Dendritic cell treated with granulocyte-macrophage colony-stimulating factor and Interleukin-4, amounts not matched to agents 40 ng/mL and 50 ng/mL, for 4 days (primary cell): ENCODE results near the gene AUNIP.

Experiments used
- H3K27ac Mint-ChIP-seq: one replicate; pipeline ENCODE4 v1.8.0; 2022; ENCODE audit warnings: mild to moderate bottlenecking, mixed read lengths
- H3K27me3 Mint-ChIP-seq: one replicate; pipeline ENCODE4 v1.8.0; 2022; ENCODE audit warnings: mild to moderate bottlenecking, mixed read lengths
- H3K36me3 Mint-ChIP-seq: one replicate; pipeline ENCODE4 v1.8.0; 2022; ENCODE audit warnings: low read depth, mixed read lengths
- H3K4me1 Mint-ChIP-seq: one replicate; pipeline ENCODE4 v1.8.0; 2022; ENCODE audit warnings: low read depth, mixed read lengths
- H3K4me3 Mint-ChIP-seq: one replicate; pipeline ENCODE4 v1.8.0; 2022; ENCODE audit warnings: mild to moderate bottlenecking, moderate library complexity, mixed read lengths
- H3K9me3 Mint-ChIP-seq: one replicate; pipeline ENCODE4 v1.8.0; 2022; ENCODE audit warnings: mixed read lengths
- intact Hi-C: fragments of 100-400 bp; cut with micrococcal nuclease; formaldehyde crosslinking; loops from one replicate; pipeline ENCODE4 v1.15.0; 2022

The AUNIP gene

GRCh38 chr1:25866288-25866687 lies 7.0 kb upstream of the AUNIP start:
- Mint-ChIP-seq H3K27me3 (no peaks in the 10 kb centered on the region), H3K27ac (peak overlapping the region; percentile 10), H3K4me3 (no peak overlapping the region), H3K9me3 (no peaks in the 10 kb centered on the region), H3K36me3 (peaks cover 26% of the 10 kb centered on the region), H3K4me1 (peaks cover 36% of the 10 kb centered on the region)
- intact Hi-C loops: no loop called here

GRCh38 chr1:25864434-25864833 lies 5.2 kb upstream of the AUNIP start:
- Mint-ChIP-seq H3K9me3 (no peaks in the 10 kb centered on the region), H3K4me1 (peaks cover 33% of the 10 kb centered on the region), H3K27me3 (no peaks in the 10 kb centered on the region), H3K36me3 (peaks cover 24% of the 10 kb centered on the region), H3K27ac (peak overlapping the region; percentile 3), H3K4me3 (no peak overlapping the region)
- intact Hi-C loops: loop anchor here (5.0 kb wide), 1 partner anchor 432 kb away; the partner anchor contains the start of gene MACO1

GRCh38 chr1:25863486-25864262 lies 4.4 kb upstream of the AUNIP start:
- intact Hi-C loops: loop anchor here (5.0 kb wide), 1 partner anchor 431 kb away; the partner anchor contains the start of gene MACO1
- no peak overlapping the region for H3K4me3 Mint-ChIP-seq
- H3K4me1 Mint-ChIP-seq: peaks cover 40% of the 10 kb centered on the region

GRCh38 chr1:25862785-25863485 lies 3.7 kb upstream of the AUNIP start:
- Mint-ChIP-seq H3K36me3 (peaks cover 24% of the 10 kb centered on the region), H3K4me3 (no peak overlapping the region), H3K9me3 (no peaks in the 10 kb centered on the region), H3K27me3 (no peaks in the 10 kb centered on the region), H3K4me1 (peaks cover 44% of the 10 kb centered on the region), H3K27ac (peak overlapping the region; percentile 98)
- intact Hi-C loops: loop anchor here (5.0 kb wide), 1 partner anchor 431 kb away; the partner anchor contains the start of gene MACO1

More at GRCh38 chr1:25863486-25864262, 4.4 kb upstream of the AUNIP start:
- H3K27me3 Mint-ChIP-seq: no peaks in the 10 kb centered on the region
- peak overlapping the region; percentile 3 for H3K27ac Mint-ChIP-seq
- H3K9me3 Mint-ChIP-seq: no peaks in the 10 kb centered on the region
- peaks cover 24% of the 10 kb centered on the region for H3K36me3 Mint-ChIP-seq

- Mint-ChIP-seq H3K4me1 (peaks cover 41% of the 10 kb centered on the region), H3K4me3 (peak overlapping the region; percentile 73), H3K9me3 (no peaks in the 10 kb centered on the region), H3K27me3 (no peaks in the 10 kb centered on the region), H3K27ac (peak overlapping the region; percentile 98), H3K36me3 (peaks cover 24% of the 10 kb centered on the region)
- intact Hi-C loops: loop anchor here (5.0 kb wide), 1 partner anchor 429 kb away; the partner anchor contains the start of gene MACO1
These were observed 2.3 kb upstream of the AUNIP start for GRCh38 chr1:25861316-25862286.

GRCh38 chr1:25858494-25858893 lies 763 bp downstream of the AUNIP start:
- Mint-ChIP-seq H3K4me3 (peak overlapping the region; percentile 94), H3K27ac (peak overlapping the region; percentile 98), H3K4me1 (peaks cover 41% of the 10 kb centered on the region), H3K27me3 (no peaks in the 10 kb centered on the region), H3K36me3 (peaks cover 22% of the 10 kb centered on the region), H3K9me3 (no peaks in the 10 kb centered on the region)
- intact Hi-C loops: no loop called here

GRCh38 chr1:25856856-25857255 lies 2.4 kb downstream of the AUNIP start:
- Mint-ChIP-seq H3K27ac (no peak overlapping the region), H3K27me3 (no peaks in the 10 kb centered on the region), H3K9me3 (no peaks in the 10 kb centered on the region), H3K36me3 (peaks cover 10% of the 10 kb centered on the region), H3K4me3 (no peak overlapping the region), H3K4me1 (peaks cover 24% of the 10 kb centered on the region)
- intact Hi-C loops: no loop called here

GRCh38 chr1:25854554-25854953 lies 4.7 kb downstream of the AUNIP start:
- H3K27ac Mint-ChIP-seq: no peak overlapping the region
- H3K9me3 Mint-ChIP-seq: no peaks in the 10 kb centered on the region
- H3K4me1 Mint-ChIP-seq: peaks cover 12% of the 10 kb centered on the region
- H3K4me3 Mint-ChIP-seq: no peak overlapping the region
- intact Hi-C loops: no loop called here
- H3K36me3 Mint-ChIP-seq: peaks cover 8% of the 10 kb centered on the region
- H3K27me3 Mint-ChIP-seq: no peaks in the 10 kb centered on the region

GRCh38 chr1:25848531-25848930 lies 10.7 kb downstream of the AUNIP start:
- intact Hi-C loops: no loop called here

GRCh38 chr1:25847929-25848328 lies 11.3 kb downstream of the AUNIP start:
- H3K36me3 Mint-ChIP-seq: no peaks in the 10 kb centered on the region
- intact Hi-C loops: no loop called here
- H3K27me3 Mint-ChIP-seq: no peaks in the 10 kb centered on the region
- H3K4me3 Mint-ChIP-seq: no peak overlapping the region
- H3K27ac Mint-ChIP-seq: no peak overlapping the region
- peaks cover 23% of the 10 kb centered on the region for H3K4me1 Mint-ChIP-seq
- H3K9me3 Mint-ChIP-seq: no peaks in the 10 kb centered on the region

More at GRCh38 chr1:25848531-25848930, 10.7 kb downstream of the AUNIP start:
- Mint-ChIP-seq H3K27ac (no peak overlapping the region), H3K9me3 (no peaks in the 10 kb centered on the region), H3K36me3 (no peaks in the 10 kb centered on the region), H3K4me1 (peaks cover 23% of the 10 kb centered on the region), H3K27me3 (no peaks in the 10 kb centered on the region), H3K4me3 (no peak overlapping the region)

- Mint-ChIP-seq H3K27me3 (no peaks in the 10 kb centered on the region), H3K27ac (no peak overlapping the region), H3K9me3 (no peaks in the 10 kb centered on the region), H3K36me3 (no peaks in the 10 kb centered on the region), H3K4me1 (peaks cover 23% of the 10 kb centered on the region), H3K4me3 (no peak overlapping the region)
- intact Hi-C loops: no loop called here
These were observed 13.6 kb downstream of the AUNIP start for GRCh38 chr1:25845664-25846063.

GRCh38 chr1:25844536-25845337 lies 14.5 kb downstream of the AUNIP start:
- no peak overlapping the region for H3K27ac Mint-ChIP-seq
- intact Hi-C loops: no loop called here
- H3K4me3 Mint-ChIP-seq: no peak overlapping the region

GRCh38 chr1:25843483-25843882 lies 15.8 kb downstream of the AUNIP start:
- Mint-ChIP-seq H3K36me3 (no peaks in the 10 kb centered on the region), H3K9me3 (no peaks in the 10 kb centered on the region), H3K27me3 (no peaks in the 10 kb centered on the region), H3K4me1 (peaks cover 15% of the 10 kb centered on the region), H3K27ac (no peak overlapping the region), H3K4me3 (no peak overlapping the region)
- intact Hi-C loops: no loop called here

More at GRCh38 chr1:25844536-25845337, 14.5 kb downstream of the AUNIP start:
- no peaks in the 10 kb centered on the region for H3K36me3 Mint-ChIP-seq
- H3K9me3 Mint-ChIP-seq: no peaks in the 10 kb centered on the region
- no peaks in the 10 kb centered on the region for H3K27me3 Mint-ChIP-seq
- peaks cover 23% of the 10 kb centered on the region for H3K4me1 Mint-ChIP-seq
